ENCODE data around the gene PSMB3.

DNA sequence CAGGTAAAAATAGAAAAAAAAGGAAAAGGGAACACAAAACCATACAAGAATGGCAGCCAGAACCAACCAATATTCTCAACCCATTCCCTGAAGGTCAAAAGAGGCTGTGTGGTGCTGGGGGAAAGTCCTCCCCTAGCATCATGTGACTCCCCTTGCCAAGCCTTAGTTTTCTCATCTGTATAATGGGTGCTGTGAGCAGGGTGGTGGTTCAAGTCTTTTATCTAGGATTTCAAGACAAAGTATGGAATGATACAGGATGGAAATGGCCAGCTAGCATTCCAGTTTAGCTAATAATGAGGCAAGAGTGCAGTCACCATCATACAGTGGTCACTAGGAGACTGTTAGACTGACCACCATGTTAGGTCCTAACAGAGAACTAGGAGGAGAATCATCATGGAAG, 20.7 kb downstream of the PSMB3 start:
- TF ChIP-seq CTCF (IDR thresholded peaks at IDR 0.05) (no peak), POLR2A (IDR thresholded peaks at IDR 0.05) (no peak)

Measured in esophagus squamous epithelium (tissue), 4 donors.